ENCODE data around the gene CANT1.
A peak's percentile ranks its signal among the peaks of the same experiment; 100 is the strongest.

Gene CANT1

DNA sequence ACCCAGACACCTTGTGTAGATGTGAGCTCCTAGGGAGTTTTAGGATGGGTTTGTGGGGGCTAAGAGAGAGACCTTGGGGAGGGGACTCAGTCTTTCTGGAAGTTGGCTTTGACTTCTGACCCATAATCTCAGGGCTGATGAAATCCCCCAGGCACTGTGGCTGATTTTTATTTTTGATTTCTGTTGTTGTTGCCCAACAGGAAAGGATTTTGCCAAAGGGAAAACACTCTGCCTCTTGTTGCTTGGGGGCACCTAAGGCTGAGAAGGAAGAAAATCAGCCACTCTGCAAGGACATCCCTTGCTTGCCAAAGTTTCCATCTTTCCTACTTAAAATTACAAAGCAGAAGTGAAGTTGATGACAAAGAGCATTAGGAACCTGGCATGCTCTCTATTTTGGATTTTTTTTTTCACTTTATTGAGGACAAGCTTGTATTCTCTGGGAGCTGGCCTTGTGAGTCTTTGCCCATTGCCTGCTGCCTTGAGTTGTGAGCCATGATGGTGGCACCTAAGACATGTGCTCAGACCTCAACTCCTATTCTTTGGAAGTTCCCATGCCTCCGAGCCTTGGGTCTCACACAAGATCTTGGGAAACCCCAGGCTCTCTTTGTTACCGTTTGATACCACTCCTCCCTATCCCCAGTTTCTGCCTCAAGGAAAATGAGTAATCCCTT is 11.2 kb upstream of the CANT1 start:
- TF ChIP-seq CTCF (conservative IDR thresholded peaks at IDR 0.05; ENCODE audit: low read depth, low read length), result no peak
- no peak overlapping the region for H3K4me3 ChIP-seq (ENCODE audit: low read length)
- DNase-seq (ENCODE audit: low read depth), result no peak

GRCh38 chr17:79019632-79020584 is 10.3 kb upstream of the CANT1 start:
- no peak for DNase-seq (ENCODE audit: low read depth)
- TF ChIP-seq CTCF (conservative IDR thresholded peaks at IDR 0.05; ENCODE audit: low read depth, low read length), result peak; percentile 78
- no peak overlapping the region for H3K4me3 ChIP-seq (ENCODE audit: low read length)

DNA sequence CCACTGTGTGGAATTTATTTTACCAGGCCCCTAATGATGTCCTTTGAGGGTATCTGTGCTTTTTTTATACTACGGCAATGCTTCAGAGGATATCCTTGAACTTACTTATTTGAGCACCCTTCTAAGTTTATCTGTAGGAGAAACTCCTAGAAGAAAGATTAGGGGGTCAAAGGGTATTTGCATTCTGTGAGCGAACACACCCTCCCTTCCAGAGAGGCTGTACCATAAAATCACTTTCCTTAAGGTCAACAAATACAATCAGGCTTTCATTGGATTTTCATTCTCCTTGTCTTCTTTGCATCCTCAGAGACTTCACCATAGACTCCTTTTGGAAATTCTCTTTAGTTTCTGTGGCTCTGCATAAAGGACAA is 9.7 kb upstream of the CANT1 start:
- TF ChIP-seq CTCF (conservative IDR thresholded peaks at IDR 0.05; ENCODE audit: low read depth, low read length), result no peak
- no peak overlapping the region for H3K4me3 ChIP-seq (ENCODE audit: low read length)
- no peak for DNase-seq (ENCODE audit: low read depth)

DNA sequence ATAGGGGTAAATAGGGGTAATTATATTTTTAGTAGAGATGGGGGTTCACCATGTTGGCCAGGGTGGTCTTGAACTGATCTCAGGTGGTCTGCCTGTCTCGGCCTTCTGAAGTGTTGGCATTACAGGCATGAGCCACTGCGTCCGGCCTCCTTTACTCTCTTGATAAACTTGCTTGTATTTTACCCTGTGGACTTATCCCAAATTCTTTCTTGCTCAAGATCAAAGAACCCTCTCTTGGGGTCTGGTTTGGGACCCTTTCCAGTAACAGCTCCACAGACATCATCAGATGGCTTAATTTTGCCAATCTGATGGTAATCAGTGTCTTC is 8.8 kb upstream of the CANT1 start:
- TF ChIP-seq CTCF (conservative IDR thresholded peaks at IDR 0.05; ENCODE audit: low read depth, low read length), result no peak
- DNase-seq (ENCODE audit: low read depth), result no peak
- no peak overlapping the region for H3K4me3 ChIP-seq (ENCODE audit: low read length)

DNA sequence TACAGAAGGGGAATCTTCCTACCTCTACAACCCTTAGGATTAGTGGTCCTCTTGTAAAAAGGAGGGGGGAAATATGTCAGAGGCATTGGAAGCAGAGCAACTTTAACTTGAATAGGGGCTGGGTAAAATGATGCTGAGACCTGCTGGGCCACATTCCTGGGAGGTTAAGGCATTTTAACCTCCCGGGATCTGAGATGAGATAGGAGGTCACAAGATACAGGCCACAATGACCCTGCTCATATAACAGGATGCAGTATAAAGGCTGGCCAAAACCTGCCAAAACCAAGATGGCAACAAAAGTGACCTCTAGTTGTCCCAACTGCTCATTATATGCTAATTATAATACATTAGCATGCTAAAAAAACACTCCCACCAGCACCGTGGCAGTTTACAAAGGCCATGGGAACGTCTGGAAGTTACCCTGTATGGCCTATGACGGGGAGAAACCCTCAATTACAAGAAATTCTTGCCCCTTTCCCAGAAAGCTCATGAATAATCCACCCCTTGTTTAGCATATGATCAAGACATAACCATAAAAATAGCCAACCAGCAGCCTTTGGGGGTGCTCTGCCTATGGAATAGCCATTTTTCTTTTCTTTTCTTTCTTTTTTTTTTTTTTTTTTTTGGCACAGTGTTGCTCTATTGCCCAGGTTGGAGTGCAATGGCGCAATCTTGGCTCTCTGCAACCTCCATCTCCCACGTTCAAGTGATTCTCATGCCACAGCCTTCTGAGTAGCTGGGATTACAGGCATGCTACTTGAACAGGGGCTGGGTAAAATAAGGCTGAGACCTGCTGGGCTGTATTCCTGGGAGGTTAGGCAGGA is 8.2 kb upstream of the CANT1 start:
- no peak for TF ChIP-seq CTCF (conservative IDR thresholded peaks at IDR 0.05; ENCODE audit: low read depth, low read length)
- no peak for DNase-seq (ENCODE audit: low read depth)
- no peak overlapping the region for H3K4me3 ChIP-seq (ENCODE audit: low read length)

DNA sequence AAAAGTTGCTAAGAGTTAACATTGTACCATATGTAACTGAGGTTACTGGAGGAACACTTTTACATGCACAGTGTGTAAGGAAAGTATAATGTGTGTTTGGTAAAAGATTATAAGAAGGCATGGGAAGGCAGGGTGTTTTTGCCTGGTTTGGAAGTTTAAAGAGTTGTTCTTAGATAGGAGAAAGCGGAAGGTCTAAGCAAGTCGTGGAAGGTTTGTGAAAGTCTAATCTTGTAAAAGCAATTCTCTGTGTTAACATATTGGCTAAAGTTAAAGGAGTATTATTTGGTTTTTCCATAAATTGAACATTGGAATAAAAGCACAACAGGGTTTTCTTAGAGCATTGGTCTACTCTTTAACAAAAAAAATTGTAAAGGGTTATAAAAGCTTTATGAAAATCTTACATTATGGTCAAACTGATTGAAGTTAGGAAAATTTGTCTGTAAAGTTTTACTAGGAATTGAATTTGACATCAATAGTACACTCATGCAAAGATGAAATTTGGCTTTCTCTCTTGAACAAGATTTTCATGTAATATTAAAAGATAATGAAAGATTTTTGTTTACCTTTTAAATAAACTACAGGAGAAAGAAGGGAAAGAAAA is 4.7 kb upstream of the CANT1 start:
- no peak for DNase-seq (ENCODE audit: low read depth)
- no peak overlapping the region for H3K4me3 ChIP-seq (ENCODE audit: low read length)
- no peak for TF ChIP-seq CTCF (conservative IDR thresholded peaks at IDR 0.05; ENCODE audit: low read depth, low read length)

Measured in retinal pigment epithelial cell (primary cell).